Mesendoderm (in vitro differentiated cells): ENCODE data around the gene ATP7B. TPM values are rescaled to one million over a fixed set of nuclear protein-coding genes. Genes with fewer than 3 reads are reported as not detected.
A peak's percentile ranks its signal among the peaks of the same experiment; 100 is the strongest.

Experiments
- DNase-seq: peaks from one replicate; pipeline ENCODE4 v3.0.0; 2013
- H2AK5ac ChIP-seq: 2 replicates; pipeline ENCODE4 v1.6.1; 2013; ENCODE audit warnings: low read length, inconsistent platforms
- H2BK120ac ChIP-seq: 2 replicates; pipeline ENCODE4 v1.6.1; 2013; ENCODE audit warnings: low read depth, mild to moderate bottlenecking, low read length, moderate library complexity, mixed read lengths
- H2BK15ac ChIP-seq: replicated peaks from 2 replicates; pipeline ENCODE4 v1.6.1; 2013; ENCODE audit warnings: low read depth, mild to moderate bottlenecking, moderate library complexity
- H2BK5ac ChIP-seq: 2 replicates; pipeline ENCODE4 v1.6.1; 2013; ENCODE audit warnings: low read length, inconsistent platforms
- H3K18ac ChIP-seq: 2 replicates; pipeline ENCODE4 v1.6.1; 2013; ENCODE audit warnings: mild to moderate bottlenecking, low read length, mixed read lengths
- H3K23ac ChIP-seq: one replicate; pipeline ENCODE4 v1.6.1; 2013; ENCODE audit warnings: low read length
- H3K27ac ChIP-seq: 2 replicates; pipeline ENCODE4 v1.5.1; 2013; ENCODE audit warnings: low read depth, mild to moderate bottlenecking, inconsistent platforms, low read length, moderate library complexity
- H3K27me3 ChIP-seq: 2 replicates; pipeline ENCODE4 v1.6.1; 2013; ENCODE audit warnings: low read length, control low read depth, mild to moderate bottlenecking, inconsistent platforms; ENCODE audit not compliant: insufficient read depth, poor library complexity
- H3K36me3 ChIP-seq: 2 replicates; pipeline ENCODE4 v1.6.1; 2013; ENCODE audit warnings: low read length, inconsistent platforms; ENCODE audit not compliant: control insufficient read depth, insufficient read depth
- H3K4ac ChIP-seq: one replicate; pipeline ENCODE4 v1.6.1; 2013; ENCODE audit warnings: low read depth, mild to moderate bottlenecking, low read length, moderate library complexity
- H3K4me1 ChIP-seq: 2 replicates; pipeline ENCODE4 v1.6.1; 2013; ENCODE audit warnings: low read depth, low read length, inconsistent platforms; ENCODE audit not compliant: control insufficient read depth
- H3K4me2 ChIP-seq: 2 replicates; pipeline ENCODE4 v1.6.1; 2013; ENCODE audit warnings: low read length
- H3K4me3 ChIP-seq: 2 replicates; pipeline ENCODE4 v1.5.1; 2013; ENCODE audit warnings: mild to moderate bottlenecking, low read length
- H3K56ac ChIP-seq: one replicate; pipeline ENCODE4 v1.6.1; 2013; ENCODE audit warnings: low read length
- H3K79me1 ChIP-seq: 2 replicates; pipeline ENCODE4 v1.6.1; 2013; ENCODE audit warnings: low read length, inconsistent platforms
- H3K79me2 ChIP-seq: 2 replicates; pipeline ENCODE4 v1.6.1; 2013; ENCODE audit warnings: mild to moderate bottlenecking, low read length; ENCODE audit not compliant: control insufficient read depth, insufficient read depth
- H3K9ac ChIP-seq: 2 replicates; pipeline ENCODE4 v1.6.1; 2013; ENCODE audit warnings: low read length, inconsistent platforms
- H4K5ac ChIP-seq: one replicate; pipeline ENCODE4 v1.6.1; 2013; ENCODE audit warnings: low read length
- H4K8ac ChIP-seq: one replicate; pipeline ENCODE4 v1.6.1; 2013; ENCODE audit warnings: low read depth, mild to moderate bottlenecking, control low read depth, low read length, moderate library complexity
- WGBS: extraction: QIAGEN DNeasy Blood & Tissue Kit; methylation state at CpG from one replicate; pipeline ENCODE4 v1.1.7; 2013; ENCODE audit warnings: low lambda C conversion rate, missing lambda C conversion rate; ENCODE audit not compliant: insufficient coverage; ENCODE audit errors: extremely low coverage; 5-methylcytosine and 5-hydroxymethylcytosine counted together
- polyA plus RNA-seq, 2 experiments: library from polyadenylated mRNA; stranded (reverse); fragments of 200-250 nt; gene quantifications; one replicate each; pipeline ENCODE4 v1.2.3, GENCODE V29; 2013

The ATP7B gene
- polyA plus RNA-seq (2013, experiment 1 of 2): 2.0 TPM
- polyA plus RNA-seq (2013, experiment 2 of 2): 2.1 TPM

DNA sequence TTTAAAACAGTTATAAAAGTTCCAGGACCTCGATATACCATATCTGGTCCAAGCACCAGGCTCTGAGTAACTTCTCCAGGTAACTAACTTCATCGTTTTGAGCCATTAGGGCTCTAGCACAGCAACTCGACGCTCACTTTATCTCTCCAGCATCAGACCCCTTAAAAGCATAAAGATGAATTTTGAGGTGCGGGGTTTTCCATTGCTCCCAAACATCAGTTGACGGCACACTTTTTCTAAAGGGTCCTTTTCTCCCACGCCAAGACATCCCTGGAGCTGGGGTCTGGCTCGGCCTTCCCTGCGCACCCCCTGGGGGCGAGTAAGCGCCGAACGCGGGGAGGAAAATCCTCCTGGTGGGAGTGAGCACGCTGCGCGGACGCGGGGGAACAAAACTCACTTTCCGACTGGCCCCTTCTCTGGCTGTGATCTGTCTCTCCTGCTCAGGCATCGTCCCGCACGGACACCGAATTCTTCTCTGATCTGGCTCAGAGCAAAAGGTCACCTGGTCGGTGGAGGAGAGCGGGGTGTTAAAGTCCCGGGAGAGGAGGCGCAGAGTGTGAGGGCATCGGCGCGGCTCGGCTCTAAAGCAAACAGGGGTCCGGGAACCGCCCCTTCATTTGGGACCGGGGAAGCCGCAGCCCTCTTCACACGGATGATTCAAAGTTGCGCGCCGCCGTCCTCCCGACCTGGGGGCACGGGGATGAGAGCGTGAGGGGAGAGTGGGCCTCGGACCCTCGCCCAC is at the start of gene ATP7B:
Gene ATP7B, minus strand, starts transcription at position 561 of the 742 bp plus-strand sequence. Its CDS starts 113 bp downstream, at position 448.
- H3K18ac ChIP-seq: no peak within 1 kb of the TSS
- H3K27ac ChIP-seq: no peak within 1 kb of the TSS
- H3K79me2 ChIP-seq: peaks cover 11% of the 10 kb centered on the region
- no peak within 1 kb of the TSS for H2AK5ac ChIP-seq
- no peak within 1 kb of the TSS for H4K8ac ChIP-seq
- no peaks in the 10 kb centered on the region for H3K36me3 ChIP-seq
- H3K56ac ChIP-seq: peak within 1 kb of the TSS; percentile 95
- H3K27me3 ChIP-seq: peaks cover 9% of the 10 kb centered on the region
- H3K4me2 ChIP-seq: peak within 1 kb of the TSS; percentile 96
- no peak within 1 kb of the TSS for H3K23ac ChIP-seq
- peak within 1 kb of the TSS; percentile 88 for H3K9ac ChIP-seq
- H3K4me3 ChIP-seq: peak within 1 kb of the TSS; percentile 82
- H3K79me1 ChIP-seq: no peaks in the 10 kb centered on the region
- H2BK120ac ChIP-seq: no peak within 1 kb of the TSS
- H3K4ac ChIP-seq: no peak within 1 kb of the TSS
- H3K4me1 ChIP-seq: no peaks in the 10 kb centered on the region
- DNase-seq: peak; percentile 63
- WGBS: no CpG with 5 or more reads among the region's 46 CpGs
- no peak within 1 kb of the TSS for H2BK5ac ChIP-seq
- H4K5ac ChIP-seq: no peak within 1 kb of the TSS
- no peak within 1 kb of the TSS for H2BK15ac ChIP-seq

DNA sequence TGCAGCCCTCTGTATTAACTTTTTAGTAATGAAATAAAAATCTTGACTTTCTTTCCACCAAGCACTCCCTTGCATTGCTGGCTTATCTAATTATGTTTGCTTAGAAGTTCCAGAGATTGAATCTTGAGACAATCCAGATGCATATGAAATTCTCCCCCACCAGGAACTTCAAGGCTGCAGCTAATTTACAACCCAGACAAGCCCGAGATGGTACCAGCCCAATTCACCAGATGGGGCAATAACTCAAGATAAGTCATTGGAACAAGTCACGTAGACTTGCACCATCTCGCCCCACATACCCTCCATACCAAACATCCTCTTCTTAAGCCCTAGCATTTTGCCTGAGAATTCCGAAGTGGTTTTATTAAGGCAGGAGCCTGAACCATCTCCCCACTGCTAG is 42.2 kb upstream of the ATP7B start:
- Histone ChIP-seq H3K4me2 (no peak overlapping the region), H3K79me1 (no peaks in the 10 kb centered on the region), H3K56ac (no peak overlapping the region), H4K8ac (no peak overlapping the region), H3K4ac (no peak overlapping the region), H2BK15ac (no peak overlapping the region), H3K27me3 (no peaks in the 10 kb centered on the region), H2BK120ac (no peak overlapping the region), H4K5ac (no peak overlapping the region), H3K27ac (no peak overlapping the region), H3K23ac (no peak overlapping the region), H3K9ac (no peak overlapping the region), H3K4me1 (peaks cover 6% of the 10 kb centered on the region), H3K4me3 (no peak overlapping the region), H3K79me2 (no peaks in the 10 kb centered on the region), H3K36me3 (no peaks in the 10 kb centered on the region), H2AK5ac (no peak overlapping the region), H3K18ac (no peak overlapping the region), H2BK5ac (no peak overlapping the region)
- DNase-seq: peak; percentile 47
- WGBS: no CpG with 5 or more reads among the region's 4 CpGs

DNA sequence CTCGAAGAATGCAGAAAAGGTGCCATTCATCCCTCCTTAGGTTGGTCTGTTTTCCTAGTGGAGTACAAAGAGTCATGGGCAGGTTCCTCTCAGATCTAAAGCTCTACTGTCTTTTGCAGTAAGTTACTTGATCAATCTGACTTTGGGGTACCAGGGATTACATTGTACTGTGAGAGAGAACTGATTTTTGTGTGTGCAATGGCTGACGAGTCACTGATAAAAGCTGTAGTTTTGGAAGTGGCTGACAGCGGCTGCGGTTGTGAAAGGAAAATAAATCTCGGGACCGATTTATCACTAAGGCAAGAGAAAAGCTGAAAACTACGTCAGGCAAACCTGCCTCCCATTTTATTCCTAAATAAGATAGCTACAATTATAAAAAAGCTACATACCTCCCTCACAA is 40.1 kb upstream of the ATP7B start:
- H3K4me3 ChIP-seq: no peak overlapping the region
- H3K56ac ChIP-seq: no peak overlapping the region
- no peak overlapping the region for H2BK15ac ChIP-seq
- H3K9ac ChIP-seq: no peak overlapping the region
- H3K4me1 ChIP-seq: peaks cover 6% of the 10 kb centered on the region
- no peak overlapping the region for H3K4me2 ChIP-seq
- WGBS: no CpG with 5 or more reads among the region's 7 CpGs
- no peak overlapping the region for H3K4ac ChIP-seq
- no peak overlapping the region for H4K8ac ChIP-seq
- no peak overlapping the region for H4K5ac ChIP-seq
- no peak overlapping the region for H3K18ac ChIP-seq
- H3K36me3 ChIP-seq: no peaks in the 10 kb centered on the region
- H3K23ac ChIP-seq: no peak overlapping the region
- H3K79me2 ChIP-seq: no peaks in the 10 kb centered on the region
- DNase-seq: peak; percentile 37
- no peaks in the 10 kb centered on the region for H3K79me1 ChIP-seq
- no peak overlapping the region for H2AK5ac ChIP-seq
- no peak overlapping the region for H3K27ac ChIP-seq
- no peak overlapping the region for H2BK120ac ChIP-seq
- no peak overlapping the region for H2BK5ac ChIP-seq
- H3K27me3 ChIP-seq: no peaks in the 10 kb centered on the region

DNA sequence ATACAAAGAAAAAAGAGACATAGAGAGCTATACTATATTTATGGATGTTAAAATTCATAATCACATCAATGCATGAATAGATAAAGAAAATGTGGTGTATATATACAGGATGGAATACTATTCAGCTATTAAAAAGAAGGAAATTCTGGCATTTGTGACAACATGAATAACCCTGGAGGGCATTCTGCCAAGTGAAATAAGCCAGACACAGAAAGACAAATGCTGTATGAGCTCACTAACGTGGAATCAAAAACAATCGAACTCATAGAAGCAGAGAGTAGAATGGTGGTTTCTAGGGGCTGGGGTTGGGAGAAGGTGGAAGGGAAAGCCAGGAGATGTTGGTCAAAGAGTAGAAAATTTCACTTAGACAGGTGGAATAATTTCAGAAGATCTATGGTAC is 37.3 kb upstream of the ATP7B start:
- Histone ChIP-seq H3K79me1 (no peaks in the 10 kb centered on the region), H3K4ac (no peak overlapping the region), H3K36me3 (no peaks in the 10 kb centered on the region), H3K4me3 (no peak overlapping the region), H3K18ac (no peak overlapping the region), H3K4me2 (no peak overlapping the region), H2AK5ac (no peak overlapping the region), H3K4me1 (peaks cover 6% of the 10 kb centered on the region), H4K5ac (no peak overlapping the region), H4K8ac (no peak overlapping the region), H3K79me2 (no peaks in the 10 kb centered on the region), H3K9ac (no peak overlapping the region), H3K56ac (no peak overlapping the region), H2BK15ac (no peak overlapping the region), H2BK120ac (no peak overlapping the region), H3K27me3 (no peaks in the 10 kb centered on the region), H2BK5ac (no peak overlapping the region), H3K27ac (no peak overlapping the region), H3K23ac (no peak overlapping the region)
- no CpG with 5 or more reads among the region's 2 CpGs for WGBS
- no peak for DNase-seq

DNA sequence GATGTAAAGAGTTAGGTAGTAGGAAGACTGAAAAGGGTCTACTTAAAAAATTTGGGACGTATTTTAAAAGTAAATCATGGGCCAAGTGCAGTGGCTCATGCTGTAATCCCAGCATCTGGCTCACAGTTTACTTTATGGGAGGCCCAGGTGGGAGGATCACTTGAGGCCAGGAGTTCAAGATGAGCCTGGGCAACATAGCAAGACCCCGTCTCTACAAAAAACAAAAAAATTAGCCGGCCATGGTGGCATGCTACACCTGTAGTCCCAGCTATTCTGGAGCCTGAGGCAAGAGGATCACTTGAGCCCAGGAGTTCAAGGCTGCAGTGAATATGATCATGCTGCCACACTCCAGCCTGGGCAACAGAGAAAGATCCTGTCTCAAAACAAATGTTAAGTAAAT is 36.2 kb upstream of the ATP7B start:
- H2BK5ac ChIP-seq: no peak overlapping the region
- no peak overlapping the region for H3K27ac ChIP-seq
- H3K4me1 ChIP-seq: peaks cover 6% of the 10 kb centered on the region
- H2BK15ac ChIP-seq: no peak overlapping the region
- H3K4me3 ChIP-seq: no peak overlapping the region
- H3K79me2 ChIP-seq: no peaks in the 10 kb centered on the region
- no peak overlapping the region for H2BK120ac ChIP-seq
- no peak overlapping the region for H3K56ac ChIP-seq
- no peak overlapping the region for H3K4me2 ChIP-seq
- H4K5ac ChIP-seq: no peak overlapping the region
- DNase-seq: no peak
- H3K27me3 ChIP-seq: no peaks in the 10 kb centered on the region
- H2AK5ac ChIP-seq: no peak overlapping the region
- no peak overlapping the region for H3K4ac ChIP-seq
- no peak overlapping the region for H4K8ac ChIP-seq
- no peaks in the 10 kb centered on the region for H3K36me3 ChIP-seq
- H3K79me1 ChIP-seq: no peaks in the 10 kb centered on the region
- H3K9ac ChIP-seq: no peak overlapping the region
- WGBS: no CpG with 5 or more reads among the region's 3 CpGs
- no peak overlapping the region for H3K18ac ChIP-seq
- no peak overlapping the region for H3K23ac ChIP-seq

DNA sequence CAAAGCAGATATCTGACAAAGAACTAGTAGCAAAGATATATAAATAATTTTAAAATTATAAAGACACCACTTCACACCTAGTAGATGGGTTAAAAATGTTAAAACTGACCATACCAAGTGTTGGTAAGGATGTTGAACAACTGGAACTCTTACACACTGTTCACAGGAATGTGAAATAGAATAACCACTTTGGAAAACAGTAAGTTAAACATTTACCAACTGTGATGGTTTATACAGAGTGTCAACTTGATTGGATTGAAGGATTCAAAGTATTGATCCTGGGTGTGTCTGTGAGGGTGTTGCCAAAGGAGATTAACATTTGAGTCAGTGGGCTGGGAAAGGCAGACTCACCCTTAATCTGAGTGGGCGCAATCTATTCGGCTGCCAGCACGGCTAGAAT is 32.4 kb upstream of the ATP7B start:
- no peak overlapping the region for H2AK5ac ChIP-seq
- H3K4me1 ChIP-seq: no peaks in the 10 kb centered on the region
- no peak for DNase-seq
- H4K5ac ChIP-seq: no peak overlapping the region
- H4K8ac ChIP-seq: no peak overlapping the region
- H2BK15ac ChIP-seq: no peak overlapping the region
- whole genome bisulfite sequencing: no CpG with 5 or more reads among the region's 3 CpGs
- H3K4ac ChIP-seq: no peak overlapping the region
- H3K56ac ChIP-seq: no peak overlapping the region
- no peaks in the 10 kb centered on the region for H3K36me3 ChIP-seq
- no peak overlapping the region for H2BK5ac ChIP-seq
- H3K18ac ChIP-seq: no peak overlapping the region
- H3K9ac ChIP-seq: no peak overlapping the region
- H3K4me2 ChIP-seq: no peak overlapping the region
- no peaks in the 10 kb centered on the region for H3K79me2 ChIP-seq
- H2BK120ac ChIP-seq: no peak overlapping the region
- H3K79me1 ChIP-seq: no peaks in the 10 kb centered on the region
- H3K27me3 ChIP-seq: no peaks in the 10 kb centered on the region
- H3K27ac ChIP-seq: no peak overlapping the region
- no peak overlapping the region for H3K4me3 ChIP-seq
- no peak overlapping the region for H3K23ac ChIP-seq
